T-cell (primary cell): Measurements from ENCODE around the gene ASTL. TPM values are rescaled to one million over a fixed set of nuclear protein-coding genes. Genes with fewer than 3 reads are reported as not detected.
"Not testable (repeated sequence)": the region's sequence is repeated elsewhere in the genome, so short reads cannot be mapped to it uniquely, and the experiment has no call there.

Experiments
- ATAC-seq, 4 experiments: fragments of 200-7000 bp in 3 of 4; fragments of 150-1000 bp in 1 of 4; cut with Tn5 transposase; replicated peaks in 1 of 4; 1 replicate in 3 of 4; 2 replicates in 1 of 4; pipeline ENCODE4 v1.10.0; 2021; ENCODE audit warnings: moderate library complexity in 3 of 4, mild to moderate bottlenecking in 2 of 4, moderate number of reproducible peaks in 1 of 4
- CTCF ChIA-PET, 2 donors: fragments of 300-600 bp; sonication (Branson Sonifier 250); formaldehyde crosslinking; loops; one replicate each; lab custom pipeline; 2022; ENCODE audit warnings: antibody characterized with exemption in 2 of 2; lab: Charles Lee
- POLR2A ChIA-PET, 2 donors: fragments of 300-600 bp; sonication (Branson Sonifier 250); formaldehyde crosslinking; loops; one replicate each; lab custom pipeline; 2022; ENCODE audit warnings: antibody characterized with exemption in 2 of 2; lab: Charles Lee
- DNase-seq, 35 experiments: peaks; one replicate each; pipeline versions ENCODE4 v3.0.0 to v3.0.0-alpha.2; 2013 to 2023
- H3K27ac ChIP-seq: one replicate; pipeline ENCODE4 v1.5.1; 2013; ENCODE audit warnings: low read length
- H3K27me3 ChIP-seq, 2 experiments: replicated peaks in 1 of 2; 1 replicate in 1 of 2; 2 replicates in 1 of 2; pipeline versions ENCODE4 v1.6.1 to v1.7.0; 2013; ENCODE audit warnings: low read length in 1 of 2, mixed read lengths in 1 of 2; ENCODE audit not compliant: control insufficient read depth in 2 of 2, insufficient read depth in 2 of 2; ENCODE audit errors: extremely low read depth in 1 of 2
- H3K36me3 ChIP-seq, 2 donors: 1 replicate in 1 of 2; 2 replicates in 1 of 2; pipeline versions ENCODE4 v1.6.1 to v1.7.0; 2013; ENCODE audit warnings: low read length in 1 of 2; ENCODE audit not compliant: control insufficient read depth in 2 of 2, insufficient read depth in 1 of 2; ENCODE audit errors: extremely low read depth in 1 of 2
- H3K4me1 ChIP-seq, 2 experiments: 1 replicate in 1 of 2; 2 replicates in 1 of 2; pipeline versions ENCODE4 v1.6.1 to v1.7.0; 2013; ENCODE audit warnings: low read length in 2 of 2, mixed read lengths in 1 of 2; ENCODE audit not compliant: insufficient read depth in 2 of 2, control insufficient read depth in 1 of 2; ENCODE audit errors: extremely low read depth in 1 of 2
- H3K4me3 ChIP-seq, 2 donors: 1 replicate in 1 of 2; 2 replicates in 1 of 2; pipeline versions ENCODE4 v1.5.1 to v1.7.0; 2013; ENCODE audit warnings: mild to moderate bottlenecking in 2 of 2, low read length in 1 of 2, moderate library complexity in 1 of 2; ENCODE audit not compliant: control insufficient read depth in 1 of 2; ENCODE audit errors: extremely low read depth in 1 of 2
- H3K9me3 ChIP-seq: 2 replicates; pipeline ENCODE4 v1.7.0; 2013
- H3K27ac Mint-ChIP-seq, 2 donors: one replicate each; pipeline ENCODE4 v1.8.0; 2020 to 2021; ENCODE audit warnings: mild to moderate bottlenecking in 2 of 2, mixed read lengths in 2 of 2
- H3K27me3 Mint-ChIP-seq, 2 donors: one replicate each; pipeline ENCODE4 v1.8.0; 2021 to 2022; ENCODE audit warnings: mixed read lengths in 2 of 2
- H3K36me3 Mint-ChIP-seq: one replicate; pipeline ENCODE4 v1.8.0; 2021; ENCODE audit warnings: mixed read lengths
- H3K4me1 Mint-ChIP-seq, 3 donors: one replicate each; pipeline ENCODE4 v1.8.0; 2020 to 2022; ENCODE audit warnings: mixed read lengths in 3 of 3, mild to moderate bottlenecking in 1 of 3
- H3K4me3 Mint-ChIP-seq, 3 donors: one replicate each; pipeline ENCODE4 v1.8.0; 2020 to 2022; ENCODE audit warnings: mild to moderate bottlenecking in 3 of 3, mixed read lengths in 3 of 3, moderate library complexity in 3 of 3
- H3K9me3 Mint-ChIP-seq, 3 donors: one replicate each; pipeline ENCODE4 v1.8.0; 2020 to 2022; ENCODE audit warnings: mixed read lengths in 3 of 3
- WGBS: methylation state at CpG from one replicate; pipeline ENCODE4 v1.1.5; 2013; ENCODE audit warnings: missing lambda C conversion rate; ENCODE audit not compliant: insufficient coverage; 5-methylcytosine and 5-hydroxymethylcytosine counted together
- total RNA-seq, 35 experiments: library from RNA in 6 of 35; stranded (reverse) in 6 of 35; fragments of 120-200 nt in 1 of 35; gene quantifications; one replicate each; pipeline versions ENCODE4 v1.2.1 to v1.2.4 and lab custom pipeline; 2013 to 2026

The ASTL gene
- total RNA-seq, 5 donors from 2014 or later (not counting 1 experiment from before 2014, with no cell fraction given): 1.2 to 10.4 (median 1.4) TPM

DNA sequence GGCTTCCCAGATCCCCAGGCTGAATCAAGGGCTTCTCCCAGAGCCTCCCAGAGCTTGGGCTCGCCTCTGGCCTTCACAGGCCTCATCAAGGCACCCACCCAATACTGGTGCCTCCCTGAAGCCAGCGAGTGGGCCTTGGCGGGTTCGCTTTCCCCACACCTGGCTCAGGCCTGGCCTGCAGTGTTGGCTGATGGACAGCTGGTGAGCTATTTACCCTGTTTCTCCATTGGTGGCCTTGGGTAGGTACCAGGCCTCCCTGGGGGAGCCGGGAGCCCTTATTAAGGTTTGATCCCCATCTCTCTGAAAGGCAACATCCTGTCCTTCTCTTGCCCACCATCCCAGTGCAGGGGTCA, 25.1 kb upstream of the ASTL start:
- H3K4me3 ChIP-seq: no peak overlapping the region
- no peaks in the 10 kb centered on the region for H3K9me3 ChIP-seq
- 70% methylated on average over 5 of the region's 5 CpGs for WGBS
- ATAC-seq (peak in 1 of 4 experiments; percentile 2), DNase-seq (no peak)
- no peaks in the 10 kb centered on the region for H3K27me3 Mint-ChIP-seq
- H3K27me3 ChIP-seq: no peaks in the 10 kb centered on the region
- H3K9me3 Mint-ChIP-seq: peaks cover 0 to 4% (median 2%) of the 10 kb centered on the region in 3 donors
- peak overlapping the region in 1 of 3 donors; percentile 74 for H3K4me3 Mint-ChIP-seq
- peaks cover 58 to 71% (median 63%) of the 10 kb centered on the region in 3 donors for H3K4me1 Mint-ChIP-seq
- no peaks in the 10 kb centered on the region for H3K36me3 ChIP-seq
- ChIA-PET CTCF (interaction anchor here (0.9 to 1.7 kb wide), 5 partner anchors 11 to 24 kb away, joined by 3 to 6 read pairs (median 3); no protein-coding TSS in a partner anchor), POLR2A (interaction anchor here in 1 of 2 donors (0.5 to 1.6 kb wide), 3 partner anchors 13 to 45 kb away, joined by 3 to 6 read pairs (median 3); no protein-coding TSS in a partner anchor)
- peak overlapping the region; percentile 82 to 86 for H3K27ac Mint-ChIP-seq
- H3K36me3 Mint-ChIP-seq: no peaks in the 10 kb centered on the region
- H3K4me1 ChIP-seq: peaks cover 39 to 80% of the 10 kb centered on the region in 2 experiments
- H3K27ac ChIP-seq: peak overlapping the region; percentile 96

DNA sequence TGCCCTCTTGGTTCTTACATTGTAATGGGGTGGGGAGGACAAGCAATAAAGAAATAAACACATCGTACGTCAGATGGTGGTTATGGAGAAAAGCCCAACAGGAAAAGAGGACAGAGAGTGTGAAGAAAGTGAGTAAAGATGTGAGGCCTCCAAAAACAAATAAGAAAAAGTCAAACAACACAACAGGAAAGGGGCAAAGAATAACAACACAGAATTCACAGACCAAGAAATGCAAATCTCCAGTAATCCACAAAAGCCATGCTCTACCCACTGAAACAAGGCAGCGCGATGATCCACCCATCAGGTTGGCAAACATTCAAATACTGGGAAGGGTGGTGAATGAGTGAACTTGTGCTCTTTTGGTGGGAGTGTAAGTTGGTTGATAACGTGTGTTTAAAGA, 23.6 kb upstream of the ASTL start:
- Histone ChIP-seq H3K27me3 (no peaks in the 10 kb centered on the region), H3K4me3 (no peak overlapping the region), H3K9me3 (no peaks in the 10 kb centered on the region), H3K36me3 (no peaks in the 10 kb centered on the region), H3K27ac (peak overlapping the region; percentile 96), H3K4me1 (peaks cover 49 to 87% of the 10 kb centered on the region in 2 experiments)
- H3K27me3 Mint-ChIP-seq: no peaks in the 10 kb centered on the region
- ATAC-seq (no peak), DNase-seq (peak in 1 of 35 experiments; percentile 60)
- ChIA-PET POLR2A (interaction anchor here in 1 of 2 donors (0.6 kb wide), 1 partner anchor 79 kb away, joined by 5 read pairs; no protein-coding TSS in a partner anchor), CTCF (interaction anchor here in 1 of 2 donors (1.0 to 1.1 kb wide), 3 partner anchors 13 to 24 kb away, joined by 3 to 6 read pairs (median 5); partner anchors contain the start of gene ASTL)
- WGBS: no CpG with 5 or more reads among the region's 5 CpGs
- peaks cover 0 to 4% (median 2%) of the 10 kb centered on the region in 3 donors for H3K9me3 Mint-ChIP-seq
- H3K4me3 Mint-ChIP-seq: peak overlapping the region in 1 of 3 donors; percentile 5
- peak overlapping the region; percentile 82 to 86 for H3K27ac Mint-ChIP-seq
- H3K36me3 Mint-ChIP-seq: no peaks in the 10 kb centered on the region
- H3K4me1 Mint-ChIP-seq: peaks cover 68 to 77% (median 74%) of the 10 kb centered on the region in 3 donors

DNA sequence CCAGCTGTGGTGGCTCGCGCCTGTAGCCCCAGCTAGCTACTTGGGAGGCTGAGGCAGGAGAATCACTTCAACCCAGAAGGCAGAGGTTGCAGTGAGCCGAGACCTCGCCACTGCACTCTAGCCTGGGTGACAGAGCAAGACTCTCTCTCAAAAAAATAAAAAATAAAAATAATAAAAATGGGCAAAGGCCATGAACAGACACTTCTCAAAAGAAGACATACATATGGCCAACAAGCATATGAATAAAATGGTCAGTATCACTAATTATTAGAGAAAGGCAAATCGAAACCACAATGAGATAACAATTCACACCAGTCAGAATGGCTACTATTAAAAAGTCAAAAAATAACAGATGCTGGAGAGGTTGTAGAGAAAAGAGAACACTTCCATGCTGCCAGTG, 22.1 kb upstream of the ASTL start:
- H3K4me3 ChIP-seq, H3K27me3 Mint-ChIP-seq, DNase-seq, H3K4me3 Mint-ChIP-seq, H3K9me3 ChIP-seq, H3K9me3 Mint-ChIP-seq, CTCF ChIA-PET, H3K36me3 Mint-ChIP-seq, H3K27ac ChIP-seq, H3K36me3 ChIP-seq, H3K27me3 ChIP-seq, ATAC-seq: not testable (repeated sequence)
- Mint-ChIP-seq H3K4me1 (peaks cover 79 to 92% (median 88%) of the 10 kb centered on the region in 3 donors), H3K27ac (peak overlapping the region in 1 of 2 donors; percentile 70)
- POLR2A ChIA-PET: interaction anchor here (1.0 to 1.4 kb wide), 2 partner anchors 14 to 16 kb away, joined by 3 read pairs; no protein-coding TSS in a partner anchor
- no CpG with 5 or more reads among the region's 5 CpGs for WGBS
- H3K4me1 ChIP-seq: peaks cover 51 to 94% of the 10 kb centered on the region in 2 experiments

DNA sequence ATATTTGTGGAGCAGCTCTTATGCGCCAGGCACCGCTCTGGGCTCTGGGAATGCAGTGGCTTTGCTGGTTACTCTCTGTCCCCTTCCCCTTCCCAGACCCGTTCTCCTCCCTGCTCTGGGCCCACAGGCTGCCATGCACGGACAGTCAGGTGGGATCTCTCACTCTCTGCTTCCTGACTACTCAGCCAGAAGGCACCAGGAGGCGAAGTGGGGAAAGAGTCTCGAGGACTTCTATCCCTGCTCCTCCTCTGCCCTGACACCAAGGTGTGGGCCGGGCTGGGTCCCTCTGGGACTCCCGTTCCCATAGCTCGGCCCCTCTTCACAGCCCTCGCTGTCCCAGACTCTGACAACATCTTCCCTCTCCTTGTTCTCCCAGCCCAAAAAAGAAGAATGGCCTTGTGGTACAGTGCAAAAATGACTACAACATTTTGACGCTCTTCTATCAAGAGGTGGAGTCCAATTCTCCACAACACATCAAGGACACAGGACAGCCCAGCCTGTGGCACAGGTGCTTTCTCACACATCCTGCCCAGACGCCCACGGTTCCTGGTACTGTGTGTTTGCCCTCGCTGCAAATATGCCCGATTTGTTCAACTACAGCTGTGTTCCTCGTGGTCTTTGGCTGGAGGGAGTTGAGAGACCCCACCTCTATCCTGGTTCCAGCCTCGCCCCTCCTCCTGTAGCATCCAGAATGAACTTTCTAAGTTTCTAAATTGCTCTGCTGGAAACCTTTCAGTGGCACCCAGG, 21.0 kb upstream of the ASTL start:
- Histone ChIP-seq H3K27ac (peak overlapping the region; percentile 69), H3K9me3 (no peaks in the 10 kb centered on the region), H3K27me3 (no peaks in the 10 kb centered on the region), H3K4me3 (peak overlapping the region in 1 of 2 donors; percentile 6), H3K36me3 (no peaks in the 10 kb centered on the region), H3K4me1 (peaks cover 46 to 94% of the 10 kb centered on the region in 2 experiments)
- POLR2A ChIA-PET: interaction anchor here in 1 of 2 donors (1.0 kb wide), 1 partner anchor 13 kb away, joined by 3 read pairs; no protein-coding TSS in a partner anchor
- peak in 15 of 35 experiments; percentile 23 to 60 (median 35) for DNase-seq
- Mint-ChIP-seq H3K27me3 (no peaks in the 10 kb centered on the region), H3K27ac (peak overlapping the region; percentile 87 to 93), H3K36me3 (no peaks in the 10 kb centered on the region), H3K4me3 (peak overlapping the region; percentile 10 to 72 (median 32)), H3K4me1 (peaks cover 71 to 83% (median 80%) of the 10 kb centered on the region in 3 donors), H3K9me3 (peaks cover 0 to 4% (median 2%) of the 10 kb centered on the region in 3 donors)
- peak; percentile 29 to 49 (median 44) for ATAC-seq
- WGBS: 79% methylated on average over 10 of the region's 17 CpGs
- CTCF ChIA-PET: interaction anchor here in 1 of 2 donors (1.2 to 1.4 kb wide), 2 partner anchors 15 to 17 kb away, joined by 3 to 5 read pairs; no protein-coding TSS in a partner anchor

DNA sequence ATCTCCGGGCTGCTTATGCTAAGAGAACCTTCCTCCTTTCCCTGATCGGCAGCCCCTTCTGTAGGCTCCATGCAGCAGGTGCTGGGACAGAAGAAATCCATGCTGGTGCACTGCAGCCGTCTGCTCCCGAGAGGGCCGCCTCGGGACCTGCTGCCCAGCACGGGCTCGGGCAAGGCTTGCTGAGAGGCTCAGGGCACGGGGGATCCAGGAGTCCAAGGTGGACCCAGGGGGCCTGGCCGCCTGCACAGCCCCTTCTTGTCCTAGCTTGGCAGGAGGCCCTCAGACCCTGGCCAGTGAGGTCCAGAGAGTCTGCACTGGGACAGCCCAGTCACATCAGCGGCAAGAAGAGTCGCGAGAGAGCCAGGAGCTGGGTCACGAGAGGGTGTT, 20.2 kb upstream of the ASTL start:
- Mint-ChIP-seq H3K27ac (peak overlapping the region; percentile 88 to 89), H3K4me3 (peak overlapping the region in 1 of 3 donors; percentile 73), H3K36me3 (no peaks in the 10 kb centered on the region), H3K27me3 (no peaks in the 10 kb centered on the region), H3K9me3 (peaks cover 0 to 4% (median 2%) of the 10 kb centered on the region in 3 donors), H3K4me1 (peaks cover 68 to 78% (median 75%) of the 10 kb centered on the region in 3 donors)
- CTCF ChIA-PET: interaction anchor here in 1 of 2 donors (1.0 to 1.4 kb wide), 3 partner anchors 16 to 20 kb away, joined by 3 to 5 read pairs (median 3); no protein-coding TSS in a partner anchor
- no peak for ATAC-seq
- DNase-seq: no peak
- 91% methylated on average over 13 of the region's 14 CpGs for WGBS
- no peaks in the 10 kb centered on the region for H3K36me3 ChIP-seq
- H3K4me1 ChIP-seq: peaks cover 39 to 90% of the 10 kb centered on the region in 2 experiments
- no peak overlapping the region for H3K4me3 ChIP-seq
- no peaks in the 10 kb centered on the region for H3K27me3 ChIP-seq
- POLR2A ChIA-PET: no interaction called here
- no peaks in the 10 kb centered on the region for H3K9me3 ChIP-seq
- H3K27ac ChIP-seq: peak overlapping the region; percentile 69
